HUES6 (cell line): ENCODE measurements around the gene XIRP1.

Experiments used
- H3K27ac ChIP-seq: 2 replicates; pipeline ENCODE4 v1.7.0; 2013; ENCODE audit warnings: low read depth, mild to moderate bottlenecking, low read length, inconsistent platforms
- H3K27me3 ChIP-seq: 2 replicates; pipeline ENCODE4 v1.6.1; 2013; ENCODE audit warnings: low read length; ENCODE audit not compliant: control insufficient read depth, insufficient read depth
- H3K36me3 ChIP-seq: 2 replicates; pipeline ENCODE4 v1.6.1; 2013; ENCODE audit warnings: low read length; ENCODE audit not compliant: control insufficient read depth, insufficient read depth
- H3K4me1 ChIP-seq: 2 replicates; pipeline ENCODE4 v1.6.1; 2013; ENCODE audit warnings: low read length; ENCODE audit not compliant: control insufficient read depth, insufficient read depth
- H3K4me3 ChIP-seq: 2 replicates; pipeline ENCODE4 v1.5.1; 2013; ENCODE audit warnings: low read depth, low read length
- H3K9ac ChIP-seq: one replicate; pipeline ENCODE4 v1.6.1; 2013; ENCODE audit warnings: mild to moderate bottlenecking, low read length
- H3K9me3 ChIP-seq: 2 replicates; pipeline ENCODE4 v1.6.1; 2013; ENCODE audit warnings: low read depth, low read length; ENCODE audit not compliant: control insufficient read depth, insufficient read depth

The XIRP1 gene

DNA sequence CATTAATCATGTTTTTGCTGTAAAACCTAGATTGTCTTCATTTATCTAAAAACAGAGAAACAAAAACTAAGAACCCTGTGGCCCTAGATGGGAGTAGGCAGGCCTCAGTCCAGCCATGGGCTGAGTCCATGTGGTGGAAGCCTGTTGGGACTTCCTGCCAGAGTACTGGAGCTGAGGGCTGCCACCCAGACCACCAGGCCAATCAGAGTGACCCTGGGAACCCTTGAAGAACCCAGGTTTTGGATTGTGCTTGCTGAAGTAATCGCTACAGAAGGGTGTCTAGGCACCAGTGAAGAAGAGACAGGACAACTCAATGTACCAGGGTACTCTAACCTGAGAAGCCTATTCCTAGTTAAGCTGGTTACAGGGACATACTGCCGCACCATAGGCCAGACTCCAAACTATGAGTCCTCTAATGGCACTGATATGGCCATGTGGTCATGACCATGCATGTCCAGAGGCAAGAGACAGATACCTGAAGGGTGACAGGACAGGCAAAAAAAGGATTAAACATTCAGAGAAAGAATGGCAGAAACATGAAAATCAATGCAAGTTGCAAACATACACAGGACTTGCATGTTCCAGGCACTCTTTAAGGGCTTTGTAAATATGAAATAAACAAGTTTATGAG lies 51.9 kb downstream of the XIRP1 start:
- no peaks in the 10 kb centered on the region for H3K4me1 ChIP-seq
- no peaks in the 10 kb centered on the region for H3K27me3 ChIP-seq
- H3K27ac ChIP-seq = no peak overlapping the region
- H3K9me3 ChIP-seq = no peaks in the 10 kb centered on the region
- no peak overlapping the region for H3K9ac ChIP-seq
- H3K4me3 ChIP-seq = no peak overlapping the region
- H3K36me3 ChIP-seq = peaks cover 52% of the 10 kb centered on the region

DNA sequence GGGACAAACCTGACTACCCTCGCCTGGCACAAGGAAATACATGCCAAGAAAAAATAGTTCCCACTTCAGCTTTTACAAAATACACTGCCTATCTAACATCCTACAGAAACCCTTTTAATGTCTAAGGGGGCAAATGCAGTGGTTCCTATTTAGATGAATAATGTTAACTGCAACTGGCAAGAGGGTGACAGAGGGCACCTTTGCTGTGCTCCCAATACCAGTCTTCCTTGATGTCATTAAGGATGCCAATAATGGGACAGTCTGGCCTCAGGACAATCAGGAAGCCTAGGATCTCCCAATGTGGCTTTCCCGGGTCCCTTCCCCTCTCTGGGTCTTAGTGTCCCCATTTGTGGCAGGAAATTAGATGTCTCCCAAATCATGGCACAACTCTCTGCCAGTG lies 53.0 kb downstream of the XIRP1 start:
- Histone ChIP-seq H3K27me3 (no peaks in the 10 kb centered on the region), H3K27ac (no peak overlapping the region), H3K4me1 (no peaks in the 10 kb centered on the region), H3K36me3 (peaks cover 42% of the 10 kb centered on the region), H3K9me3 (no peaks in the 10 kb centered on the region), H3K4me3 (no peak overlapping the region), H3K9ac (no peak overlapping the region)

DNA sequence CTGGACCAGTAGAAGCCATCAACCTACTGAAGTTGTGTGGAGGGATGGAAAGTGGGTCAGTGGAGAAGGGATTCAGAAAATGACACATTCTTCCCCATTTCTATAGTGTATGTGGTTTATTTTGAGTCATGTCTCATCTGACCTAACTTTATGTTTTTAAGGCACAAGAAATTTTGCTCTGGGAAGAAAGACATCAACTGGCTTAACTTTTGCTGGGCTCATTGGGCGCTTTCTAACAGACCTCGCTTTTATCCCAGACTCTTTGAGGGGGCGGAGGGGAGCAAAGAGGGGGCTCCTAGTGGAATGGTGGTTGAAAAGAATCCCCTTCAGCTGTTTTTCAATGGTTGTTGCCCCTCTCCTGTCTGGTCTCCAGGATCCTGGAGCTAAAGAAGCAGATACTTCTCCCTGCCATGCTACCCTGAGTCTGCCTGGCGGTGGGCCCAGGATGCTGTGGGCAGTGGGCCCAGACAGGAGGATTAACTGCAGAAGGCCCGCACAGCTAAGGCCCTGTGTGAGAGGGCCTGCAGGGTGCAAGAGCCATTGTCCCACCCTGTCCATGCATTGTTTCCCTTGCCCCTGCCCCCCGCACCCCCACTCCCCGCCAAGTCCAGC lies 53.5 kb downstream of the XIRP1 start:
- H3K27me3 ChIP-seq = no peaks in the 10 kb centered on the region
- no peaks in the 10 kb centered on the region for H3K9me3 ChIP-seq
- H3K27ac ChIP-seq = no peak overlapping the region
- no peaks in the 10 kb centered on the region for H3K4me1 ChIP-seq
- H3K36me3 ChIP-seq = peaks cover 37% of the 10 kb centered on the region
- H3K4me3 ChIP-seq = no peak overlapping the region
- H3K9ac ChIP-seq = no peak overlapping the region

DNA sequence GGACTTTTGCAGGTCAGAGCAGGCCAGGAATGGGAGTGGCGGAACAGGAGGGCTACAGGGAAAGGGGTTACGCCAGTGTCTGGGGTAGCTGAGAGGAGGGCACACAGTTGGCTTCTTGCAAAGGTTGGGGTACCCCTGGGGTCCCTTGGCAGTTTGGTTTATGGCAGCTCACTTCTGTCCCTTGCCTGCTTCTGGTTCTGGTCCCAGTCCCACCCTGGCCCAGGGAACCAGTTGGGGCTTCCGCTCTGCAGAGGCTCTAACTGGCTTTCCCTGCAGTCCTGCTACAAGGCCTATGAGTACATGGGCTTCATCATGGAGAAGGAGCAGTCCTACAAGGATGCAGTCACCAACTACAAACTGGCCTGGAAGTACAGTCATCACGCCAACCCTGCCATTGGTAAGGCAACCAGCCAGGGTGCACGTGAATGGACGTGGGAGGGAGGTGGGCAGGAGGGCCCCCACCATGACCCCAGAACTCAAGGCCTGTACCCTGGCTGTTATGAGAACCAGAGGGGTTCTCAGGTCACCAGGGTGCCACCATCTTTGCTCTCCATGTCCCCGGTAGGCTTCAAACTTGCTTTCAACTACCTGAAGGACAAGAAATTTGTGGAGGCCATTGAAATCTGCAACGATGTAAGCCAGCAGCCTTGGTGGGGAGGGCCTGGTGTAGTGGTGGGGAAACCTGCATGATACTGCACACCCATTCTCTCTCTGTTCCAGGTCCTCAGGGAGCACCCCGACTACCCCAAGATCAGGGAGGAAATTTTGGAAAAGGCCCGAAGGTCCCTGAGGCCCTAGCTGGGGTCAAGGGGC lies 54.2 kb downstream of the XIRP1 start:
- no peaks in the 10 kb centered on the region for H3K27me3 ChIP-seq
- H3K9ac ChIP-seq = no peak overlapping the region
- no peaks in the 10 kb centered on the region for H3K9me3 ChIP-seq
- no peak overlapping the region for H3K4me3 ChIP-seq
- peaks cover 30% of the 10 kb centered on the region for H3K36me3 ChIP-seq
- no peaks in the 10 kb centered on the region for H3K4me1 ChIP-seq
- H3K27ac ChIP-seq = no peak overlapping the region

DNA sequence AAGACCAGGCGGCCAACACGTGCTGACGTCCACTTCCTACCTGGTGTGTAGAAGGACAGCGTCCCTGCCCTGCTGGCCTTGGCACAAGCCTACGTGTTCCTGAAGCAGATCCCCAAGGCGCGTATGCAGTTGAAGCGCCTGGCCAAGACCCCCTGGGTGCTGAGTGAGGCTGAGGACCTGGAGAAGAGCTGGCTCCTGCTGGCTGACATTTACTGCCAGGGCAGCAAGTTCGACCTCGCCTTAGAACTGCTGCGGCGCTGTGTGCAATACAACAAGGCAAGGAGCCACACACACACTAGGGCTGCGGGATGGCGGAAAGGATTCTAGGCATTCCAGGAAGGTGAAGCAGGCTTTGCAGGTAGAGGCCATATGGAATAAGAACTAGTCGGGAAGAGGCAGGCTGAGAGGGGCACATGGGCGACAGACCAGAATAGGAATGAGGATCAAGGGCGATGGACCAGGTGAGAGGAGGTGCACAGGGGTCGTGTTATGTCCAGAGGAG lies 54.9 kb downstream of the XIRP1 start:
- peaks cover 23% of the 10 kb centered on the region; the same call in 1 of the 2 replicates for H3K36me3 ChIP-seq
- H3K9me3 ChIP-seq = no peaks in the 10 kb centered on the region
- H3K4me3 ChIP-seq = no peak overlapping the region
- H3K27ac ChIP-seq = no peak overlapping the region
- H3K9ac ChIP-seq = no peak overlapping the region
- H3K4me1 ChIP-seq = no peaks in the 10 kb centered on the region
- H3K27me3 ChIP-seq = no peaks in the 10 kb centered on the region

DNA sequence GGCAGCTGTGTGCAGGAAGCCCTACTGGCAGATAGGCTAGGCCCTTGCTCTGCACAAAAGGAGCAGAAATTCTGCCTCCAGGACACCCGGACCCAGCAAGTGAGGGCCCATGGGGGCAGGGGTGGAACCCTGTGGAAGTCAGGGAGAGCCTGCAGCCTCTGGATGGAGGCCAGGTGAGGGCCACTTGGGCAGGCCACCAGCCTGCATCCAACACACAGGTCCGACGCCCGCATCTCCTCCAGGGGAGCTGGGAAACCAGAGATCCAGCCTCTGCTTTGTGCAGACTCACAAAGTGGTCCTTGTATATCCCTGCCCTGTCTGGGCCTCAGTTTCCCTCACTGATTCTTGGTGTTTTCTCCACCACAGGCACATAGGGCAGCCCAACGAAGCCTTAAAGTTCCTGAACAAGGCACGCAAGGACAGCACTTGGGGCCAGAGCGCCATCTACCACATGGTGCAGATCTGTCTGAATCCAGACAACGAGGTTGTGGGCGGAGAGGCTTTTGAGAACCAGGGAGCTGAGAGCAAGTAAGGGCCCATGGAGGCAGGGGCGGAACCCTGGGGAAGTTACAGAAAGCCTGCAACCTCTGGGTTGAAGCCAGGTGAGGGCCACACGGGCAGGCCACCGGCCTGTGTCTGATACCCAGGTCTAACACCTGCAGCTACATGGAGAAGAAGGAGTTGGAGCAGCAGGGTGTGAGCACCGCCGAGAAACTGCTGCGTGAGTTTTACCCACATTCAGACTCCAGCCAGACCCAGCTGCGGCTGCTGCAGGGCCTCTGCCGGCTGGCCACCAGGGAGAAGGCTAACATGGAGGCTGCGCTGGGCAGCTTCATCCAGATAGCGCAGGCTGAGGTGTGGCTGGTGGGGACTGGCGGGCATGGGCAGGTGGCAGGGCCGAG lies 55.6 kb downstream of the XIRP1 start:
- Histone ChIP-seq H3K9ac (no peak overlapping the region), H3K4me1 (no peaks in the 10 kb centered on the region), H3K27ac (no peak overlapping the region), H3K9me3 (no peaks in the 10 kb centered on the region), H3K36me3 (peaks cover 16% of the 10 kb centered on the region; the same call in 1 of the 2 replicates), H3K4me3 (no peak overlapping the region), H3K27me3 (no peaks in the 10 kb centered on the region)

DNA sequence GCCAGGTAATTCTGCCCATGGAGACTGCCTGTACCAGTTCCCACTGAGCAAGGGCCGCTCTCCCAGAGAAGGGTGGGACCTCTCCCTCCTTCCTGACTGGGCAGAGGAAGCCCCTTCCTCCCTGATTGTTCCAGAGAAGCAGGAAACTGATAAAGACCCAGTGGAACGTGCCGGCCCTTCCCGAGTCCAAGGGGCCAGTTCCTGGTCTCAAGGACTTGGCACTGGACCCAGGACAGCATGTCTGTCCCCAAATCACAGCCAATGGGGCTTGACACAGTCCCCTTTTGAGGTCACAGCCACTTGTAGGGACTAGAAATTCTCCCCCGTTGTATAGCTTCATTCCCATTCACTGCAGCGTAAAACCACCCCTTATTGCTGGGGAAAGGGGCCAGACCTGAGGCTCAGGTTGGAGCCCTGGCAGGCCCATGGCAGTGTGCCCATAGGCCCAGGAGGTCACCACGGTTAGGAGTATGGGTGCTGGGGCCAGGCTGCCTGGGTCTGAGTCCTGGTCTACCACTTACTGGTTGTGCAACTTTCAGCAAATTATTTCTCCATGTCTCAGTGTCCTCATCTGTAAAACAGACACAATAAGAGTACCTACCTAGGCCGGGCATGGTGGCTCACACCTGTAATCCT lies 57.1 kb downstream of the XIRP1 start:
- Histone ChIP-seq H3K9me3 (no peaks in the 10 kb centered on the region), H3K27me3 (no peaks in the 10 kb centered on the region), H3K9ac (no peak overlapping the region), H3K4me3 (no peak overlapping the region), H3K36me3 (peaks cover 4% of the 10 kb centered on the region; the same call in 1 of the 2 replicates), H3K27ac (no peak overlapping the region), H3K4me1 (no peaks in the 10 kb centered on the region)

DNA sequence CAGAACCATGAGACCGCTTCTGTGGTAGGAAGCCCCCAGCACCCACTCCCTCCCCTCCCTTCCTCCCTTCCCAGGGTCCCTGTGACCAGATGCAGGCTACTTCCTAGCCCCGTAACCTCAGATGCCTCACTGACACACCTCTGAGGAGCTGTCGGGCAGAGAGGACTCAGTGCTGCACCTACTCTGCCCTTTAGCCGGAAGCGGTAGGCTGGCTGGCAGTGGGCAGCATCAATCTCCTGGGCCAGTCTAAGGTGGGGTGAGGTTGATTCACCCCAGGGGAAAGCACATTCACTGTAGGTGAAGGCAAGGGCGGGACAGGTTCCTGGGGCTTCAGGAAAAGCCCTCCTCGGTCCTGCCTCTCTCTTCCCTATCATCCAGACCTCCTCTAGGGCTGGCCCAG lies 58.1 kb downstream of the XIRP1 start:
- Histone ChIP-seq H3K4me3 (no peak overlapping the region), H3K27me3 (no peaks in the 10 kb centered on the region), H3K4me1 (no peaks in the 10 kb centered on the region), H3K9me3 (no peaks in the 10 kb centered on the region), H3K36me3 (no peaks in the 10 kb centered on the region), H3K9ac (no peak overlapping the region), H3K27ac (no peak overlapping the region)

DNA sequence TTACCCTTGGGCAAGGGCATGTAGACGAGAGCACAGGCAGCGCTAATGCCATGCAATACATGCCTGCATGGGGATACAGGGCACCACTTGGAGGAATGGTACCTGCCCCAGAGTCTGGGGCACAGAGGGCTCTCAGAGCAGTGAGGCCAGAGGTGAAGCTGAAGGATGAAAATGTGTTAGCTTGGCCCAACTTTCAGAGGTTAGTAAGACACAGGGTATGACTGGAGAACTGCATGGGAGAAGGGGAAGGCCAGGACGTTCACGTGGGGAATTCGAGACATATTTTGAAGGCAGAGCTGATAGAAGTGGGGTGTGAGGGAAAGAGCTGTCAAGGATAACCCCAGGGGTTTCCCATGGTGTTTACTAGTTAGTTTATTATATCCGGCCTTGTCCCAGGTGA lies 58.6 kb downstream of the XIRP1 start:
- Histone ChIP-seq H3K36me3 (no peaks in the 10 kb centered on the region), H3K4me3 (no peak overlapping the region), H3K27ac (no peak overlapping the region), H3K27me3 (no peaks in the 10 kb centered on the region), H3K9ac (no peak overlapping the region), H3K9me3 (no peaks in the 10 kb centered on the region), H3K4me1 (no peaks in the 10 kb centered on the region)
